H1 (cell line): ENCODE results near the gene AHSP. TPM values are rescaled to one million over a fixed set of nuclear protein-coding genes. Genes with fewer than 3 reads are reported as not detected.

Experiments
- CTCF ChIA-PET: fragments of 300-600 bp; sonication (Branson Sonifier 250); formaldehyde crosslinking; loops from one replicate; lab custom pipeline; 2021; ENCODE audit not compliant: partially characterized antibody; lab: Charles Lee
- POLR2A ChIA-PET: fragments of 300-600 bp; sonication (Branson Sonifier 250); formaldehyde crosslinking; loops from one replicate; lab custom pipeline; 2021; ENCODE audit warnings: inconsistent platforms; ENCODE audit not compliant: partially characterized antibody; lab: Charles Lee
- DNase-seq, 2 experiments: peaks; one replicate each; pipeline versions ENCODE4 v3.0.0 to v3.0.0-alpha.2; 2010 to 2022; ENCODE audit warnings: low spot score in 2 of 2, low read depth in 1 of 2, mixed read lengths in 1 of 2
- FAIRE-seq: peaks from 2 replicates; lab custom pipeline; 2011; peaks lifted over from hg19 to GRCh38; lab: Jason Lieb, UNC
- H2AFZ ChIP-seq: 2 replicates; pipeline ENCODE4 v1.8.1; 2012; ENCODE audit warnings: low read length, inconsistent platforms
- H2AK5ac ChIP-seq: 2 replicates; pipeline ENCODE4 v1.6.1; 2013; ENCODE audit warnings: low read depth, low read length
- H2BK120ac ChIP-seq: replicated peaks from 2 replicates; pipeline ENCODE3; 2013; ENCODE audit warnings: low read depth, low read length, inconsistent platforms
- H2BK12ac ChIP-seq: 2 replicates; pipeline ENCODE4 v1.6.1; 2013; ENCODE audit warnings: low read depth, low read length
- H2BK15ac ChIP-seq: 2 replicates; pipeline ENCODE4 v1.6.1; 2013; ENCODE audit warnings: low read length
- H2BK20ac ChIP-seq: 2 replicates; pipeline ENCODE4 v1.6.1; 2013; ENCODE audit warnings: low read length
- H2BK5ac ChIP-seq: 2 replicates; pipeline ENCODE4 v1.6.1; 2013; ENCODE audit warnings: low read depth, low read length
- H3K14ac ChIP-seq: 2 replicates; pipeline ENCODE4 v1.6.1; 2013; ENCODE audit warnings: inconsistent platforms; ENCODE audit not compliant: insufficient read length
- H3K18ac ChIP-seq: 2 replicates; pipeline ENCODE4 v1.6.1; 2013; ENCODE audit warnings: low read length; ENCODE audit errors: extremely low read depth
- H3K23ac ChIP-seq: 2 replicates; pipeline ENCODE4 v1.6.1; 2013; ENCODE audit warnings: inconsistent platforms; ENCODE audit not compliant: insufficient read length
- H3K23me2 ChIP-seq: 2 replicates; pipeline ENCODE4 v1.6.1; 2013; ENCODE audit warnings: low read depth, low read length
- H3K27ac ChIP-seq: 2 replicates; pipeline ENCODE4 v1.6.1; 2011; ENCODE audit warnings: low read depth, low read length, inconsistent platforms
- H3K27me3 ChIP-seq, 4 experiments: replicated peaks in 1 of 4; 1 replicate in 1 of 4; 2 replicates in 3 of 4; pipeline versions ENCODE4 v1.6.1 to v1.8.1; 2011 to 2013; ENCODE audit warnings: low read length in 3 of 4, mild to moderate bottlenecking in 3 of 4, inconsistent platforms in 2 of 4, mixed read lengths in 2 of 4, moderate library complexity in 1 of 4; ENCODE audit not compliant: control insufficient read depth in 3 of 4, insufficient read depth in 3 of 4; ENCODE audit errors: extremely low read depth in 1 of 4
- H3K36me3 ChIP-seq, 4 experiments: 2 replicates each; pipeline versions ENCODE4 v1.6.1 to v1.8.1; 2011 to 2013; ENCODE audit warnings: mild to moderate bottlenecking in 4 of 4, low read length in 3 of 4, moderate library complexity in 2 of 4, control low read depth in 1 of 4, inconsistent platforms in 1 of 4; ENCODE audit not compliant: insufficient read depth in 4 of 4, control insufficient read depth in 2 of 4
- H3K4ac ChIP-seq: replicated peaks from 2 replicates; pipeline ENCODE3; 2013; ENCODE audit warnings: low read length, low read depth, mixed read lengths, inconsistent platforms; ENCODE audit not compliant: insufficient read length
- H3K4me1 ChIP-seq, 4 experiments: replicated peaks in 1 of 4; 1 replicate in 1 of 4; 2 replicates in 3 of 4; pipeline versions ENCODE4 v1.6.1 to v1.8.1; 2011 to 2013; ENCODE audit warnings: low read length in 3 of 4, inconsistent platforms in 2 of 4, mixed read lengths in 1 of 4; ENCODE audit not compliant: insufficient read depth in 4 of 4, control insufficient read depth in 3 of 4
- H3K4me2 ChIP-seq, 2 experiments: 2 replicates each; pipeline versions ENCODE4 v1.6.1 to v1.8.1; 2011 to 2013; ENCODE audit warnings: low read depth in 2 of 2, low read length in 2 of 2, control low read depth in 1 of 2, inconsistent platforms in 1 of 2, mild to moderate bottlenecking in 1 of 2; ENCODE audit not compliant: insufficient read depth in 1 of 2
- H3K4me3 ChIP-seq, 4 experiments: fragments of 200-600, 300-600 bp in 1 of 4; sonication (generic), shearing (Covaris generic), sonication (Bioruptor Twin) in 1 of 4; 2 replicates each; pipeline versions ENCODE4 v1.5.1 to v1.8.1; 2011 to 2016; ENCODE audit warnings: low read length in 4 of 4, low read depth in 3 of 4, control low read depth in 2 of 4, inconsistent platforms in 2 of 4, mild to moderate bottlenecking in 2 of 4, mixed read lengths in 1 of 4, moderate library complexity in 1 of 4; ENCODE audit not compliant: insufficient read depth in 2 of 4; ENCODE audit errors: extremely low read depth in 1 of 4
- H3K56ac ChIP-seq: replicated peaks from 2 replicates; pipeline ENCODE3; 2013; ENCODE audit warnings: low read depth, mild to moderate bottlenecking, mixed read lengths, low read length, inconsistent platforms; ENCODE audit not compliant: insufficient read length
- H3K79me1 ChIP-seq: 2 replicates; pipeline ENCODE4 v1.6.1; 2013; ENCODE audit warnings: low read depth, low read length, control low read depth
- H3K79me2 ChIP-seq, 2 experiments: 2 replicates each; pipeline versions ENCODE4 v1.6.1 to v1.8.1; 2012 to 2013; ENCODE audit warnings: low read length in 2 of 2, mild to moderate bottlenecking in 2 of 2, inconsistent platforms in 1 of 2; ENCODE audit not compliant: insufficient read depth in 2 of 2, control insufficient read depth in 1 of 2
- H3K9ac ChIP-seq, 4 experiments: replicated peaks in 1 of 4; 1 replicate in 1 of 4; 2 replicates in 3 of 4; pipeline versions ENCODE4 v1.6.1 to v1.8.1; 2011 to 2013; ENCODE audit warnings: low read depth in 3 of 4, low read length in 3 of 4, control low read depth in 2 of 4, mild to moderate bottlenecking in 2 of 4, moderate library complexity in 2 of 4, inconsistent platforms in 1 of 4; ENCODE audit errors: extremely low read depth in 1 of 4
- H3K9me3 ChIP-seq, 2 experiments: 2 replicates each; pipeline versions ENCODE4 v1.6.1 to v1.8.1; 2012 to 2013; ENCODE audit warnings: mild to moderate bottlenecking in 2 of 2, moderate library complexity in 2 of 2, control low read depth in 1 of 2, inconsistent platforms in 1 of 2, low read depth in 1 of 2, low read length in 1 of 2, mixed read lengths in 1 of 2; ENCODE audit not compliant: insufficient read depth in 2 of 2
- H4K20me1 ChIP-seq, 2 experiments: replicated peaks in 1 of 2; 2 replicates each; pipeline versions ENCODE3 to v1.8.1; 2011 to 2013; ENCODE audit warnings: inconsistent platforms in 2 of 2, low read length in 2 of 2, mild to moderate bottlenecking in 1 of 2; ENCODE audit not compliant: insufficient read depth in 2 of 2, control insufficient read depth in 1 of 2
- H4K5ac ChIP-seq: 2 replicates; pipeline ENCODE4 v1.6.1; 2013; ENCODE audit warnings: low read length, low read depth, mixed read lengths, inconsistent platforms; ENCODE audit not compliant: insufficient read length
- H4K8ac ChIP-seq: 2 replicates; pipeline ENCODE4 v1.8.0; 2013; ENCODE audit warnings: mild to moderate bottlenecking, moderate library complexity, low read length, inconsistent platforms; ENCODE audit not compliant: insufficient read depth; ENCODE audit errors: extremely low read depth
- H4K91ac ChIP-seq: replicated peaks from 2 replicates; pipeline ENCODE3; 2013; ENCODE audit warnings: low read length, mixed read lengths, inconsistent platforms; ENCODE audit not compliant: insufficient read length
- CBX5 ChIP-seq: fragments of 300-800, 300-1000 bp; sonication (generic); IDR thresholded peaks from 2 replicates; pipeline ENCODE4 v1.7.1; 2016; ENCODE audit warnings: antibody characterized with exemption, low read length, low read depth
- CEBPB ChIP-seq: IDR thresholded peaks from 2 replicates; pipeline ENCODE4 v1.6.1; 2012; ENCODE audit warnings: low read depth, low read length
- CHD1 ChIP-seq: IDR thresholded peaks from 2 replicates; pipeline ENCODE4 v1.6.1; 2012; ENCODE audit warnings: low read depth, low read length, improper control_type of control experiment
- CHD2 ChIP-seq: IDR thresholded peaks from 2 replicates; pipeline ENCODE4 v1.6.1; 2012; ENCODE audit warnings: low read length, improper control_type of control experiment
- EP300 ChIP-seq, 2 experiments: IDR thresholded peaks; 1 replicate in 1 of 2; 2 replicates in 1 of 2; pipeline ENCODE4 v1.6.1; 2011 to 2012; ENCODE audit warnings: low read depth in 2 of 2, low read length in 2 of 2, mild to moderate bottlenecking in 2 of 2, borderline replicate concordance in 1 of 2, inconsistent platforms in 1 of 2, moderate library complexity in 1 of 2
- EZH2 ChIP-seq: fragments of 200-600 bp; sonication (generic); IDR thresholded peaks from 2 replicates; pipeline ENCODE4 v1.7.1; 2012; ENCODE audit warnings: low read depth, mild to moderate bottlenecking, moderate library complexity, low read length, inconsistent platforms; ENCODE audit not compliant: severe bottlenecking
- GABPA ChIP-seq: IDR thresholded peaks from 2 replicates; pipeline ENCODE4 v1.6.1; 2011; ENCODE audit warnings: mild to moderate bottlenecking, low read length, moderate library complexity, borderline replicate concordance; ENCODE audit not compliant: insufficient read depth
- JUND ChIP-seq: IDR thresholded peaks from 2 replicates; pipeline ENCODE4 v1.6.1; 2011; ENCODE audit warnings: mild to moderate bottlenecking, improper control_type of control experiment, low read length
- RBBP5 ChIP-seq: IDR thresholded peaks from 2 replicates; pipeline ENCODE4 v1.7.1; 2012; ENCODE audit warnings: low read depth, mild to moderate bottlenecking, inconsistent platforms, low read length, moderate library complexity, borderline replicate concordance
- RFX5 ChIP-seq: IDR thresholded peaks from 2 replicates; pipeline ENCODE4 v1.6.1; 2011; ENCODE audit warnings: low read depth, low read length, improper control_type of control experiment, borderline replicate concordance
- SIN3A ChIP-seq, 2 experiments: IDR thresholded peaks in 1 of 2; conservative IDR thresholded peaks in 1 of 2; 2 replicates each; pipeline ENCODE4 v1.6.1; 2011 to 2012; ENCODE audit warnings: low read length in 2 of 2, improper control_type of control experiment in 1 of 2, low read depth in 1 of 2, mild to moderate bottlenecking in 1 of 2
- SIRT6 ChIP-seq: IDR thresholded peaks from one replicate; pipeline ENCODE4 v1.7.1; 2012; ENCODE audit warnings: low read length, inconsistent platforms
- TEAD4 ChIP-seq: IDR thresholded peaks from 2 replicates; pipeline ENCODE4 v1.6.1; 2012; ENCODE audit warnings: low read depth, low read length, inconsistent platforms, mixed read lengths
- WGBS, 2 experiments: shearing (Covaris generic) in 1 of 2; methylation state at CpG; one replicate each; pipeline versions ENCODE4 v1.1.6 to v1.1.7; 2013 to 2015; ENCODE audit warnings: low lambda C conversion rate in 2 of 2, mixed read lengths in 2 of 2, inconsistent platforms in 1 of 2, low coverage in 1 of 2, missing lambda C conversion rate in 1 of 2; ENCODE audit not compliant: insufficient replicate concordance in 2 of 2, insufficient coverage in 1 of 2, insufficient read length in 1 of 2; ENCODE audit errors: extremely low coverage in 1 of 2, missing lambda C conversion rate in 1 of 2; 5-methylcytosine and 5-hydroxymethylcytosine counted together
- polyA plus RNA-seq, 7 experiments: library from polyadenylated mRNA; depleted of rRNA in 3 of 7; stranded (reverse) in 5 of 7; unstranded in 2 of 7; fragments of >200 nt in 5 of 7; fragments of 200-250 nt in 2 of 7; gene quantifications; 1 replicate in 5 of 7; 2 replicates in 1 of 7; 4 replicates in 1 of 7; pipeline versions ENCODE4 v1.2.1 to v1.2.3, GENCODE V29; 2011 to 2013; ENCODE audit warnings: missing spikeins in 2 of 7, mixed read lengths in 2 of 7
- total RNA-seq: library from RNA; stranded (reverse); fragmentation: NEBNext Ultra II Directional; extraction: Animal tissue kit (Norgen Biotek cat#: 25700); gene quantifications from 2 replicates; pipeline ENCODE4 v1.2.1, GENCODE V29; 2021

The AHSP gene
- total and polyA plus RNA-seq, 2 of the 8 experiments (the other 6 are each of a cell fraction or from before 2014, with no cell fraction given): 0.91 to 15.3 TPM

DNA sequence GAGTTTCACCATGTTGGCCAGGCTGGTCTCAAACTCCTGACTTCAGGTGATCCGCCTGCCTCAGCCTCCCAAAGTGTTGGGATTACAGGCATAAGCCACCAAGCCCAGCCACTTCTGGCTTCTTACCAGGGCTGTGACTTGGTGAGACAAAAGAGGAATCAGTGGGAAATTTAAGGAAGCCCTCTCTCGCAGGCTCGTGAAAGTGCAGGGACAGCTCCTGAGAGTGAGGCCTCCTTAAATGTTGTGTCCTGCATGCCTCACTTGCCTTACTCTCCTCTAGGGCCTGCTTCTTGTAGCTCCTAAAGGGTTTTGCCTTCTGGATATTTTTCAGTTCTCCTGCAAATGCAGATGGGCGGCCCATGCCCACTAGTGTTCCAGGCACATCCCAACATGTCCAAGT lies 5.2 kb downstream of the AHSP start:
- no peak overlapping the region for H3K4ac ChIP-seq
- no peak overlapping the region for H2AFZ ChIP-seq
- H3K23me2 ChIP-seq: peaks cover 10% of the 10 kb centered on the region; the same call in 1 of the 2 replicates
- H3K79me2 ChIP-seq: no peaks in the 10 kb centered on the region
- H3K27me3 ChIP-seq: peaks cover 5 to 27% (median 23%) of the 10 kb centered on the region in 4 experiments
- ChIA-PET POLR2A (no interaction called here), CTCF (no interaction called here)
- no peak for FAIRE-seq
- H3K4me2 ChIP-seq: no peak overlapping the region
- H4K20me1 ChIP-seq: no peaks in the 10 kb centered on the region
- H4K8ac ChIP-seq: no peak overlapping the region
- no peak overlapping the region for H3K9ac ChIP-seq
- H4K91ac ChIP-seq: no peak overlapping the region
- H3K14ac ChIP-seq: no peak overlapping the region
- no peak for DNase-seq
- H2BK5ac ChIP-seq: no peak overlapping the region
- H2BK12ac ChIP-seq: no peak overlapping the region
- H2BK120ac ChIP-seq: no peak overlapping the region
- H3K4me1 ChIP-seq: peaks cover 5 to 11% (median 7%) of the 10 kb centered on the region in 4 experiments
- no peak overlapping the region for H3K4me3 ChIP-seq
- H2AK5ac ChIP-seq: no peak overlapping the region
- H3K36me3 ChIP-seq: no peaks in the 10 kb centered on the region
- no peak overlapping the region for H3K27ac ChIP-seq
- H2BK20ac ChIP-seq: no peak overlapping the region
- peaks cover 0 to 8% of the 10 kb centered on the region in 2 experiments; a peak in 2 of 4 replicates for H3K9me3 ChIP-seq
- WGBS, 2 experiments: 73% methylated on average over 4 of the region's 4 CpGs; no CpG with 5 or more reads in 1 of the 2 experiments
- no peak overlapping the region for H2BK15ac ChIP-seq
- H3K23ac ChIP-seq: no peak overlapping the region
- no peak overlapping the region for H4K5ac ChIP-seq
- no peak overlapping the region for H3K18ac ChIP-seq
- H3K79me1 ChIP-seq: no peaks in the 10 kb centered on the region
- no peak overlapping the region for H3K56ac ChIP-seq
- TF ChIP-seq CEBPB (no peak), CBX5 (no peak), CHD1 (no peak), TEAD4 (no peak), GABPA (no peak), JUND (no peak), SIN3A (conservative IDR thresholded peaks at IDR 0.05 in 1 of 2, IDR thresholded peaks at IDR 0.05 in 1 of 2; ENCODE audit: low read depth in 1 of 2, low read length in 2 of 2) (no peak), EP300 (IDR thresholded peaks at IDR 0.05; ENCODE audit: borderline replicate concordance in 1 of 2, low read depth in 2 of 2, low read length in 2 of 2) (no peak), EZH2 (no peak), RFX5 (no peak), RBBP5 (no peak), CHD2 (no peak), SIRT6 (no peak)
